HG02943 (cell line): ENCODE results near the gene CBFA2T3.
"Not testable (repeated sequence)": the region's sequence is repeated elsewhere in the genome, so short reads cannot be mapped to it uniquely, and the experiment has no call there.

Source experiments
- ATAC-seq: cut with Tn5 transposase; IDR thresholded peaks from one replicate; pipeline ENCODE4 v1.9.1; 2021; ENCODE audit warnings: mild to moderate bottlenecking, low read depth, moderate library complexity; ENCODE audit not compliant: unreplicated experiment

Gene CBFA2T3

GRCh38 chr16:88927010-88927409 lies 50.0 kb downstream of the CBFA2T3 start:
- no peak for ATAC-seq

GRCh38 chr16:88926374-88926990 lies 50.5 kb downstream of the CBFA2T3 start:
- no peak for ATAC-seq

- no peak for ATAC-seq
Measured at GRCh38 chr16:88925540-88925887, 51.5 kb downstream of the CBFA2T3 start.

GRCh38 chr16:88924834-88925539 lies 52.0 kb downstream of the CBFA2T3 start:
- no peak for ATAC-seq

GRCh38 chr16:88923926-88924833 lies 52.8 kb downstream of the CBFA2T3 start:
- no peak for ATAC-seq

GRCh38 chr16:88923450-88923849 lies 53.6 kb downstream of the CBFA2T3 start:
- ATAC-seq, result no peak

GRCh38 chr16:88922826-88923410 lies 54.1 kb downstream of the CBFA2T3 start:
- ATAC-seq, result no peak

- no peak for ATAC-seq
Measured at GRCh38 chr16:88922114-88922825, 54.7 kb downstream of the CBFA2T3 start.

- ATAC-seq, result no peak
Measured at GRCh38 chr16:88921591-88921990, 55.4 kb downstream of the CBFA2T3 start.

- ATAC-seq, result no peak
Measured at GRCh38 chr16:88920618-88921590, 56.1 kb downstream of the CBFA2T3 start.

GRCh38 chr16:88919936-88920335 lies 57.1 kb downstream of the CBFA2T3 start:
- no peak for ATAC-seq

GRCh38 chr16:88918896-88919295 lies 58.1 kb downstream of the CBFA2T3 start:
- ATAC-seq, result not testable (repeated sequence)

GRCh38 chr16:88917915-88918627 lies 58.9 kb downstream of the CBFA2T3 start:
- ATAC-seq, result no peak

GRCh38 chr16:88917146-88917914 lies 59.7 kb downstream of the CBFA2T3 start:
- no peak for ATAC-seq

GRCh38 chr16:88915639-88916327 lies 61.2 kb downstream of the CBFA2T3 start:
- no peak for ATAC-seq

GRCh38 chr16:88914750-88915368 lies 62.1 kb downstream of the CBFA2T3 start:
- no peak for ATAC-seq

GRCh38 chr16:88913870-88914269 lies 63.1 kb downstream of the CBFA2T3 start:
- no peak for ATAC-seq
